HG03378 (cell line): ENCODE measurements around the gene NMBR.
"Not testable (repeated sequence)": the region's sequence is repeated elsewhere in the genome, so short reads cannot be mapped to it uniquely, and the experiment has no call there.

Experiments
- ATAC-seq: cut with Tn5 transposase; IDR thresholded peaks from one replicate; pipeline ENCODE4 v1.9.1; 2021; ENCODE audit warnings: mild to moderate bottlenecking, moderate library complexity; ENCODE audit not compliant: unreplicated experiment

NMBR gene

GRCh38 chr6:142062861-142063260, 84.1 kb downstream of the NMBR start:
- ATAC-seq, result not testable (repeated sequence)

GRCh38 chr6:142058551-142059290, 88.2 kb downstream of the NMBR start:
- ATAC-seq, result no peak

- ATAC-seq, result peak; percentile 93
Measured at GRCh38 chr6:142055219-142055618, 91.7 kb downstream of the NMBR start.

GRCh38 chr6:142051404-142051803, 95.5 kb downstream of the NMBR start:
- ATAC-seq, result no peak

- no peak for ATAC-seq
Measured at GRCh38 chr6:142048593-142048980, 98.3 kb downstream of the NMBR start.

GRCh38 chr6:142047934-142048592, 98.9 kb downstream of the NMBR start:
- no peak for ATAC-seq

- ATAC-seq, result no peak
Measured at GRCh38 chr6:142045380-142046278, 101.3 kb downstream of the NMBR start.

GRCh38 chr6:142035890-142036289, 111.0 kb downstream of the NMBR start:
- no peak for ATAC-seq

GRCh38 chr6:142031035-142031434, 115.9 kb downstream of the NMBR start:
- no peak for ATAC-seq

GRCh38 chr6:142030115-142030619, 116.8 kb downstream of the NMBR start:
- no peak for ATAC-seq

GRCh38 chr6:142028527-142028926, 118.4 kb downstream of the NMBR start:
- no peak for ATAC-seq

GRCh38 chr6:142027804-142028203, 119.1 kb downstream of the NMBR start:
- ATAC-seq, result not testable (repeated sequence)

GRCh38 chr6:142027074-142027473, 119.8 kb downstream of the NMBR start:
- ATAC-seq, result no peak

- ATAC-seq, result no peak
Measured at GRCh38 chr6:142026471-142026870, 120.5 kb downstream of the NMBR start.
